Chondrocyte (in vitro differentiated cells): ENCODE results near the gene SPAST. TPM values are rescaled to one million over a fixed set of nuclear protein-coding genes. Genes with fewer than 3 reads are reported as not detected.
A peak's percentile ranks its signal among the peaks of the same experiment; 100 is the strongest.
"Not testable (repeated sequence)": the region's sequence is repeated elsewhere in the genome, so short reads cannot be mapped to it uniquely, and the experiment has no call there.

Experiments
- DNase-seq: peaks from one replicate; pipeline ENCODE4 v3.0.0; 2021; ENCODE audit warnings: mixed read lengths, low spot score
- H3K27ac Mint-ChIP-seq: one replicate; pipeline ENCODE4 v1.8.0; 2021; ENCODE audit warnings: mild to moderate bottlenecking, moderate library complexity, mixed read lengths; ENCODE audit not compliant: unreplicated experiment
- H3K27me3 Mint-ChIP-seq: 2 replicates; pipeline ENCODE4 v1.8.0; 2021; ENCODE audit warnings: low read depth, mixed read lengths
- H3K36me3 Mint-ChIP-seq: 2 replicates; pipeline ENCODE4 v1.8.0; 2021; ENCODE audit warnings: low read depth, mixed read lengths
- H3K4me1 Mint-ChIP-seq: 2 replicates; pipeline ENCODE4 v1.8.0; 2021; ENCODE audit warnings: low read depth, mild to moderate bottlenecking, mixed read lengths
- H3K4me3 Mint-ChIP-seq: one replicate; pipeline ENCODE4 v1.8.0; 2021; ENCODE audit warnings: mild to moderate bottlenecking, moderate library complexity, mixed read lengths; ENCODE audit not compliant: unreplicated experiment
- H3K9me3 Mint-ChIP-seq: 2 replicates; pipeline ENCODE4 v1.8.0; 2021; ENCODE audit warnings: low read depth, mixed read lengths
- CTCF ChIP-seq: fragments of 200-600 bp; sonication (generic); IDR thresholded peaks from 2 replicates; pipeline ENCODE4 v1.5.0; 2021; ENCODE audit warnings: antibody characterized with exemption, mild to moderate bottlenecking, moderate library complexity
- total RNA-seq: library from RNA; stranded (reverse); gene quantifications from 3 replicates; pipeline ENCODE4 v1.2.1, GENCODE V29; 2021

The SPAST gene
- total RNA-seq, 1 donor from 2014 or later, result 20.5 TPM

- Mint-ChIP-seq H3K36me3 (peaks cover 5% of the 10 kb centered on the region), H3K27ac (no peak overlapping the region), H3K4me1 (no peaks in the 10 kb centered on the region), H3K9me3 (no peaks in the 10 kb centered on the region), H3K4me3 (no peak overlapping the region), H3K27me3 (no peaks in the 10 kb centered on the region)
- no peak for DNase-seq
- no peak for TF ChIP-seq CTCF
Observed at GRCh38 chr2:32182667-32183066, 119.3 kb downstream of the SPAST start.

GRCh38 chr2:32189011-32189410, 125.7 kb downstream of the SPAST start:
- no peaks in the 10 kb centered on the region for H3K27me3 Mint-ChIP-seq
- H3K4me1 Mint-ChIP-seq, result no peaks in the 10 kb centered on the region
- no peak overlapping the region for H3K4me3 Mint-ChIP-seq
- peaks cover 9% of the 10 kb centered on the region for H3K36me3 Mint-ChIP-seq
- DNase-seq, result no peak
- no peaks in the 10 kb centered on the region for H3K9me3 Mint-ChIP-seq
- TF ChIP-seq CTCF, result no peak
- H3K27ac Mint-ChIP-seq, result no peak overlapping the region

GRCh38 chr2:32192418-32192817, 129.1 kb downstream of the SPAST start:
- Mint-ChIP-seq H3K27me3 (no peaks in the 10 kb centered on the region), H3K36me3 (peaks cover 6% of the 10 kb centered on the region), H3K4me1 (no peaks in the 10 kb centered on the region), H3K4me3 (no peak overlapping the region), H3K9me3 (no peaks in the 10 kb centered on the region), H3K27ac (no peak overlapping the region)
- no peak for DNase-seq
- TF ChIP-seq CTCF, result no peak

- Mint-ChIP-seq H3K27ac (peak overlapping the region; percentile 65), H3K27me3 (no peaks in the 10 kb centered on the region)
Observed at GRCh38 chr2:32200814-32201213, 137.5 kb downstream of the SPAST start.

DNA sequence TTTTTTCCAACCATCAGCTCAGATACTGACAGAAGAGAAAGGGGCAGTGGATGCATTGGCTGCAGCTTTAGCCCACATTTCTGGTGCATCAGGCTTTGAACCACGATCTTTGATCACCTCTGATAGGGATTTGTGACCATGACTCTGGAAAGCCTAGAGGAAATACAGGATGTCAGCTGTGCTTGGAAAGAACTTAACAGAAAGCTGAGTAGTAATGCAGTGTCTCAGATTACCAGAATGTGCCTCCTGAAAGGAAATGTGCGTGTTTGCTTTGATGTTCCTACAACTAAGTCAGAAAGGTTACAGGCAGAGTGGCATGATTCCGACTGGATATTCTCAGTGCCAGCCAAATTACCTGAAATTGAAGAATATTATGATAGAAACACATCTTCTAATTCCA, 140.1 kb downstream of the SPAST start:
- not testable (repeated sequence) for H3K27ac Mint-ChIP-seq, H3K4me3 Mint-ChIP-seq, DNase-seq, H3K27me3 Mint-ChIP-seq, H3K9me3 Mint-ChIP-seq, H3K4me1 Mint-ChIP-seq
- H3K36me3 Mint-ChIP-seq, result peaks cover 24% of the 10 kb centered on the region

More at GRCh38 chr2:32200814-32201213, 137.5 kb downstream of the SPAST start:
- no peaks in the 10 kb centered on the region for H3K9me3 Mint-ChIP-seq
- no peak overlapping the region for H3K4me3 Mint-ChIP-seq
- peaks cover 2% of the 10 kb centered on the region for H3K4me1 Mint-ChIP-seq
- no peak for DNase-seq
- no peak for TF ChIP-seq CTCF
- peaks cover 29% of the 10 kb centered on the region for H3K36me3 Mint-ChIP-seq

Other genes with a start within 250 kb of the SPAST start
- gene MEMO1, start 52.5 kb upstream of the SPAST start, total RNA-seq, result 36.9 to 43.5 TPM (median 41.9 TPM) in 3 replicates
- 51.5 to 60.6 TPM (median 51.8 TPM) in 3 replicates for gene DPY30, start 23.8 kb upstream of the SPAST start, total RNA-seq
- gene SLC30A6, start 102.3 kb downstream of the SPAST start, total RNA-seq, result 26.5 to 34.4 TPM (median 28.8 TPM) in 3 replicates
- not detected in 3 replicates for gene NLRC4, start 201.3 kb downstream of the SPAST start, total RNA-seq
- gene YIPF4, start 214.3 kb downstream of the SPAST start, total RNA-seq, result 49.4 to 59.4 TPM (median 56.5 TPM) in 3 replicates